OCI-LY7 (cell line): ENCODE results near the gene TMEM178B.

Experiments
- EZH2phosphoT487 ChIP-seq: fragments of 200-600 bp; sonication (generic); IDR thresholded peaks from 2 replicates; pipeline ENCODE4 v1.6.1; 2018; ENCODE audit warnings: low read depth, borderline replicate concordance, mild to moderate bottlenecking, mixed run types, antibody characterized with exemption, low read length, moderate library complexity, mixed read lengths
- TF ChIP-seq, protein P1 (sequence below): fragments of 200-600 bp; sonication (generic); conservative IDR thresholded peaks from 2 replicates; pipeline ENCODE4 v1.5.1; 2014; ENCODE audit warnings: mild to moderate bottlenecking, antibody characterized with exemption, low read length, moderate library complexity, mixed read lengths

DNA sequence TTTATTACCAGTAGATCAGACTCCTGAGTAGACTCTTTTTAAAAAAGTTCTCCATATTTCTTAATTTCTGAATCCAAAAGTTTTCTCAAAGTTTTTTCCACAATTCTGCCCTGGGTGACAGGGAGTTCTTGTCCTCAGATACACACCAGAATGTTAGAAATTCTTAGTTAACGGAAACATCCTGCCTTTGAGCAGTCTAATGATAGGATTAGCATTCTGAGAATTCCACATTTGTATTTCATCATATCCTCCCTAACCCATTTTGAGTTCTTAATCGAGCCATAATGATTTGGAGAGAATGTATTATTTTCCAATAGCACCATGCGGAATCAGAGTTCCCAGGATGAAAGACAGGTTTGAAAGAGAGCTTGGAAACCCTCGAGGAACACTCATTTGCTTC lies 30.2 kb upstream of the TMEM178B start:
- TF ChIP-seq, protein P1, sequence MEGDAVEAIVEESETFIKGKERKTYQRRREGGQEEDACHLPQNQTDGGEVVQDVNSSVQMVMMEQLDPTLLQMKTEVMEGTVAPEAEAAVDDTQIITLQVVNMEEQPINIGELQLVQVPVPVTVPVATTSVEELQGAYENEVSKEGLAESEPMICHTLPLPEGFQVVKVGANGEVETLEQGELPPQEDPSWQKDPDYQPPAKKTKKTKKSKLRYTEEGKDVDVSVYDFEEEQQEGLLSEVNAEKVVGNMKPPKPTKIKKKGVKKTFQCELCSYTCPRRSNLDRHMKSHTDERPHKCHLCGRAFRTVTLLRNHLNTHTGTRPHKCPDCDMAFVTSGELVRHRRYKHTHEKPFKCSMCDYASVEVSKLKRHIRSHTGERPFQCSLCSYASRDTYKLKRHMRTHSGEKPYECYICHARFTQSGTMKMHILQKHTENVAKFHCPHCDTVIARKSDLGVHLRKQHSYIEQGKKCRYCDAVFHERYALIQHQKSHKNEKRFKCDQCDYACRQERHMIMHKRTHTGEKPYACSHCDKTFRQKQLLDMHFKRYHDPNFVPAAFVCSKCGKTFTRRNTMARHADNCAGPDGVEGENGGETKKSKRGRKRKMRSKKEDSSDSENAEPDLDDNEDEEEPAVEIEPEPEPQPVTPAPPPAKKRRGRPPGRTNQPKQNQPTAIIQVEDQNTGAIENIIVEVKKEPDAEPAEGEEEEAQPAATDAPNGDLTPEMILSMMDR, result no peak
- no peak for TF ChIP-seq EZH2phosphoT487
